22Rv1 (cell line): ENCODE measurements around the gene CELF2.

Source experiments
- H3K27ac ChIP-seq: fragments of 450-650 bp; 2 replicates; pipeline ENCODE4 v1.5.1; 2017
- CTCF ChIP-seq: fragments of 450-650 bp; IDR thresholded peaks from 2 replicates; pipeline ENCODE4 v1.5.1; 2017; ENCODE audit warnings: mild to moderate bottlenecking
- ZFX ChIP-seq: fragments of 450-650 bp; IDR thresholded peaks from 2 replicates; pipeline ENCODE4 v1.6.1; 2017; ENCODE audit warnings: antibody characterized with exemption, borderline replicate concordance

CELF2 gene

GRCh38 chr10:11186374-11186773, 168.7 kb downstream of the CELF2 start:
- TF ChIP-seq ZFX (no peak), CTCF (no peak)
- no peak overlapping the region for H3K27ac ChIP-seq

GRCh38 chr10:11189582-11190376, 172.1 kb downstream of the CELF2 start:
- TF ChIP-seq CTCF (no peak), ZFX (no peak)
- no peak overlapping the region for H3K27ac ChIP-seq

GRCh38 chr10:11191190-11191589, 173.5 kb downstream of the CELF2 start:
- TF ChIP-seq ZFX (no peak), CTCF (no peak)
- no peak overlapping the region for H3K27ac ChIP-seq

GRCh38 chr10:11191678-11192077, 174.0 kb downstream of the CELF2 start:
- no peak overlapping the region for H3K27ac ChIP-seq
- TF ChIP-seq ZFX (no peak), CTCF (no peak)

- TF ChIP-seq ZFX: no peak
- TF ChIP-seq CTCF: no peak
- no peak overlapping the region for H3K27ac ChIP-seq
Measured at GRCh38 chr10:11192304-11193000, 174.8 kb downstream of the CELF2 start.

- TF ChIP-seq ZFX (no peak), CTCF (no peak)
Measured at GRCh38 chr10:11193001-11193551, 175.4 kb downstream of the CELF2 start.

More at GRCh38 chr10:11193001-11193551, 175.4 kb downstream of the CELF2 start:
- no peak overlapping the region for H3K27ac ChIP-seq
